Measurements from ENCODE around the gene TSPO.

The TSPO gene

GRCh38 chr22:43203471-43203981, 52.2 kb downstream of the TSPO start:
- DNase-seq, result no peak

- DNase-seq, result no peak
Observed at GRCh38 chr22:43205261-43205691, 53.9 kb downstream of the TSPO start.

DNA sequence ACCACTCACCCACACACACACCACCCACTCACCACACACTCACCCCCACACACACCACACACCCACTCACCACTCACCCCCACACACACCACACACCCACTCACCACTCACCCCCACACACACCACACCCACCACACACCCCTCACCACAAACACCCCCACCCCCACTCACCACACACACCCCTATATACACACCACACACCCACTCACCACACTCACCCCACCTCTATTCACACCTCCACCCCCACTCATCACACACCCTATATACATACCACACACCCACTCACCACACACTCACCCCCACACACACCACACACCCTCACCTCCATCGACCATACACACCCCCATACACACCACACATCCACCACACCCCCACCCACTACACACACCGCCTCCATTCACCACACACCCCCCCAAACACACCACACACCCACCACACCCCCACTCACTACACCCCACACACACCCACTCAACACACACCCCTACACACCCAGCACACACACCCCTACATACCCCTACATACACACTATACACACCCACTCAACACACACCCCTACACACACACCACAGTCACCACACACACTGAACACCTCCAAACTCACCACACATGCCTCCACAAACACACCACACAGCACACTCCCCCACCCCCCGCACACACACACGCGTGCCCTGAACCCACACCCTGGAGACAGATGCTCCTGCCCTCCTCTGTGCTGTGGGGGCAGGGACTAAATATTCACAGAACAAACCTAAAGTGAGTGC, 54.6 kb downstream of the TSPO start:
- no peak for DNase-seq

GRCh38 chr22:43206509-43207161, 55.3 kb downstream of the TSPO start:
- DNase-seq, result no peak

GRCh38 chr22:43207386-43207785, 56.0 kb downstream of the TSPO start:
- DNase-seq, result no peak

GRCh38 chr22:43207849-43208702, 56.7 kb downstream of the TSPO start:
- DNase-seq, result no peak

GRCh38 chr22:43208703-43209522, 57.6 kb downstream of the TSPO start:
- no peak for DNase-seq

- no peak for DNase-seq
Observed at GRCh38 chr22:43209523-43209890, 58.1 kb downstream of the TSPO start.

GRCh38 chr22:43209971-43210370, 58.6 kb downstream of the TSPO start:
- no peak for DNase-seq

- DNase-seq, result no peak
Observed at GRCh38 chr22:43210631-43211515, 59.5 kb downstream of the TSPO start.

GRCh38 chr22:43211941-43212433, 60.6 kb downstream of the TSPO start:
- DNase-seq, result no peak

DNA sequence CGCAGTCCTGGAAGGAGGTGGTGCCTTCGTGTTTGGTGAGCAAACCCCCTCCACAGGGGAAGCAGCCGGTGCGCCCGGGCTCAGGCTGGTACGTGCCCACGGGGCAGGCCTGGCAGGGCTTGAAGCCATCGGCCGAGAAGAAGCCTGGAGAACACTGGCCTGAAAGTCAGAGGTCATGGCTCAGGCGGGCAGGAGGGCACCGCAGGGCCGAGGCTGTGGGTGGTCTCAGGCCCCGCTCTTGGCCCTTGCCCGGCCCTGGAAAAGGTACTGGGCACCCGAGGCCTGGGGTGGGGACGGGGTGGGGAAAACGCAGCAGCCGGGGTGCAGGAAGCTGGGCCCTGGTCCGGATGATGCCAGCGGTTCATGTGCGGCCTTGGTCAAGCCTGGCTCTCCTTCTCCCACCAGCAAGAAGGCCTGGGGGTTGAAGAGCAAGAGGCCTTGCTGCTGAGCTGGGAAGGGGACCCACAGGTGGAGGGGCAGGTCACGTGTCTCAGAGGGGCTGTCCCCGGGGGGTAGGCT, 61.1 kb downstream of the TSPO start:
- DNase-seq, result no peak

Measured in stimulated activated CD4-positive, alpha-beta T cell treated with anti-CD3 and anti-CD28 coated beads, Interleukin-1b, Interleukin-23, amount 100 ng/mL, for 48 hours (primary cell).